Hematopoietic multipotent progenitor cell treated with erythropoietin and hydrocortisone succinate and interleukin-3 and kit ligand, for 8 days (in vitro differentiated cells): ENCODE measurements around the gene OR51M1.
A peak's percentile ranks its signal among the peaks of the same experiment; 100 is the strongest.
"Not testable (repeated sequence)": the region's sequence is repeated elsewhere in the genome, so short reads cannot be mapped to it uniquely, and the experiment has no call there.

Experiments used
- DNase-seq: peaks from one replicate; pipeline ENCODE4 v3.0.0-alpha.2; 2015

OR51M1 gene, protein sequence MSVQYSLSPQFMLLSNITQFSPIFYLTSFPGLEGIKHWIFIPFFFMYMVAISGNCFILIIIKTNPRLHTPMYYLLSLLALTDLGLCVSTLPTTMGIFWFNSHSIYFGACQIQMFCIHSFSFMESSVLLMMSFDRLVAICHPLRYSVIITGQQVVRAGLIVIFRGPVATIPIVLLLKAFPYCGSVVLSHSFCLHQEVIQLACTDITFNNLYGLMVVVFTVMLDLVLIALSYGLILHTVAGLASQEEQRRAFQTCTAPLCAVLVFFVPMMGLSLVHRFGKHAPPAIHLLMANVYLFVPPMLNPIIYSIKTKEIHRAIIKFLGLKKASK

DNA sequence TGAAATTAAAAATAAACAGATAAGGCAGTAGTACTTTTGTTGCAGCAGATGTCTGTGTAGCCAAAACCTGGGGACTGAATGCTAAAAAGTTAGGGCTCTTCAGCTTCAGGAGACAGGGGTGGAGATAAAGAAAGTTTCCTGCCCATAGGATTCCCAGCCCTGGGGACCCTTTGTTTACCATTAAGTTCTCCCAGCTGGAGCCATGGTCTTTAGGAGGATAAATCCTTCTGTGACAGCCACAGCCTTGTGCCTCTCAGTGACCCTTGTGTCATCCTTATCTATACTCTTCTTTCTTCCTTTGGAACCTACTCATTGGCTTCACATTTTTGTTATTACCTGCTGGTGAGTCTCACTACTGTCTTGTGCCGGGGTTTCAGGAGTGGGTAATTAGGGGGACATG, at the start of gene OR51M1:
Gene OR51M1 (plus strand): TSS at position 237 of the 400 bp plus-strand sequence. CDS start 5,587 bp downstream, outside the sequence.
- DNase-seq, result no peak

- peak; percentile 84 for DNase-seq
These were observed 48.4 kb upstream of the OR51M1 start for GRCh38 chr11:5335170-5335569.

DNA sequence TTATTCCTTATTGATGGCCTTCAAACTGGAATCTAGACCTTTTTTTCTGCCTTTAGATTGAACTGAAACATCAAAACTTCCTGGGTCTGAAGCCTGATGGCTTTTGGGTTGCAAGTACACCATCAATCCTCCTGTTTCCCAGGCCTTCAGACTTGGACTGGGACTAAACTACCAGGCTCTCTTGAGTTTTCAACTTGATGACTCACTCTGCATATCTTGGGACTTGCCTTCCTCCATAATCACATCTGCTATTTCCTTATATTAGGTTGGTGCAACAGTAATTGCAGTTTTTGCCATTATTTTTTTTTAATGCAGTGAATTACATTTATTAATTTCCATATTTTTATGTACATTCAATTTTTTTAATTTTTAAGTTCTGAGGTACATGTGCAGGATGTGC, 47.3 kb upstream of the OR51M1 start:
- DNase-seq, result no peak

DNA sequence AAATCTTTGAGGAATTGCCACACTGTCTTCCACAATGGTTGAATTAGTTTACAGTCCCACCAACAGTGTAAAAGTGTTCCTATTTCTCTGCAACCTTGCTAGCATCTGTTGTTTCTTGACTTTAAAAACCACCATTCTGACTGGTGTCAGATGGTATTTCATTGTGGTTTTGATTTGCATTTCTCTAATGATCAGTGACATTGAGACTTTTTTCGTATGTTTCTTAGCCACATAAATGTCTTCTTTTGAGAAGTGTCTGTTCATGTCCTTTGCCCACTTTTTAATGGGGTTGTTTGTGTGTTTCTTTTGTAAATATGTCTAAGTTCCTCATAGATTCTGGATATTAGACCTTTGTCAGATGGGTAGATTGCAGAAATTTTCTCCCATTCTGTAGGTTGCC, 46.4 kb upstream of the OR51M1 start:
- DNase-seq, result not testable (repeated sequence)

DNA sequence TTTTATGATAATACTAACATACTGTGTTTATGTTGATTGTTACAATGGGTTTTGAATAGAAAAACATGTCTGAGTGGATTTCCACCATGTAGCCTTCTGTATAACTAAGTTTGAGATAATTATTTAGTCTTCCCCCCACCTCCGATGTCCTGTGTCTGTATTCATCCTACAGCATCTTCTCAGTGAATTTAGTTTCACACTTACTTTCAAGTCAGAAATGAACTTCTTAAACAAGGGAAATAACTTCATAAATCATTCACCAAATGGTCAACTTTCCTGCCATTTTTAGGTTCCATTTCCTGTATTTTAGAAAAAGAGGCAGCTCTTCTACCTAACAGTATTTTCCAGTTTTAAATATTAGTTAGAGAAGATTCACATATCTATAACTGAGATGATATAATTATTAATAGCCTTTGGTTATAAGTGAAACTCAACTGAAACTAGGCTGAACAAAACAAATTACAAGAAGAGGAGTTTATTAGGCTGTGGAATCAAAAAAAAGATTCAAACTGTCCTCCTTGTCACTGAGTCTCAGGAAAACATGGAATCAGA, 43.8 kb upstream of the OR51M1 start:
- no peak for DNase-seq

DNA sequence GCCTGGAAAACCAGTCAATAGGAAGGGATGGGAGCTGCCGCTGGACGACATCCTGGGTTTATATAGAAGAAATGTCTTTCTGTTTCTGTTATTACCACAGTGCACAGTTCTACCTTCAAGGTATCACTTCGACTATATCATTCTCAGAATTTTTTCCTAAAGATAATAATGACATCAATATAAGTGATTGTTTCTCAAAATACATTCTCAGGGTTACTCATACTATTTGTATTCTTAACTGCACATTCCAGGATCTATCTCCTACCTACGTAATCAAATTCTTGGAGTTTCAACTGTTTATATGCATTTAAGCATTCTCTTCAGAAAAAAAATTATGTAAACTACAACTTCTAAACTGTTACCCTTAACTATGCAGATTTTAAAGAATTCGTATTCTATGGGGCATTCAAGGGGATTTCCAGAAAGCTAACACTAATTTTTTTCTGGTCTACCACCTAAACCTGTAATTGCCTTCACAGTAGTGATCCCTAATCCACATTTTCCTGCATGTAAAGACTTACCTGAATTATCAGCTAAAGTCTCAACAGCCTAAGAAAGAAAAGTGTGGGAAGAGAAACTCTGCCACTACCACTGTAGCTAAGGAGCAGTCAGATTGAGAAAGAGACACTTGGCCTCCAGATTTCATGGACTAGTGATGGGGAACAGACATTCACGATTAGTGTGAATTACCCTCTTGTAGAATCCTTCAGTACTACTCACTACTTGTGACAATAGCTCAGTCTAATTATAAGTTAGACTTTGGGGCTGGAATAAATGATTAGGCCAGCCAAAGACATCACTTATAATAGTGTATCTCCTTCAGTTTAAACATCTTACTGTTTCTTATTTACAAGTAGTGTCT, 39.9 kb upstream of the OR51M1 start, which contains the start of gene OR51B5:
Gene OR51B5 (minus strand): TSS at position 51 of the 862 bp plus-strand sequence. CDS start 0 bp downstream, at position 51.
- no peak for DNase-seq

DNA sequence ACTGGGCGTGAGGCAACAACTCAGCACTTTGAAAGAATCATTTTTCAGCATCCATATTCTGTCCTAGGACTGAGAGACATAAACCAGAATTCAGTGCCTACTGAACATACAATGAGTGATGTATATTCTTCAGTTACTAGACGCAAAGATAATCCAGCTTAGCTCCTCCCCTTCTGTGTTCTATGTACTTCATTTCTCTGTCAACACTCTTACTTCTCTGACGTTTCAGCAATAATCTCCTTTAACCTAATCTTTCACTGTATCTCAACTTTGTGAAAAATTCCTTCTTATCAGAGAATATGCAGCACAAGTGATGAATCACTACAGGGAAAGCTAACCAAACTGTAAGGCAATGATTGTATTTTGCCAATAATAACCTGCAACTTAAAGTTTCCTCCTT, 37.8 kb upstream of the OR51M1 start:
- no peak for DNase-seq

GRCh38 chr11:5348551-5349194, 34.9 kb upstream of the OR51M1 start:
- peak; percentile 82 for DNase-seq

GRCh38 chr11:5349550-5349949, 34.1 kb upstream of the OR51M1 start:
- no peak for DNase-seq

DNA sequence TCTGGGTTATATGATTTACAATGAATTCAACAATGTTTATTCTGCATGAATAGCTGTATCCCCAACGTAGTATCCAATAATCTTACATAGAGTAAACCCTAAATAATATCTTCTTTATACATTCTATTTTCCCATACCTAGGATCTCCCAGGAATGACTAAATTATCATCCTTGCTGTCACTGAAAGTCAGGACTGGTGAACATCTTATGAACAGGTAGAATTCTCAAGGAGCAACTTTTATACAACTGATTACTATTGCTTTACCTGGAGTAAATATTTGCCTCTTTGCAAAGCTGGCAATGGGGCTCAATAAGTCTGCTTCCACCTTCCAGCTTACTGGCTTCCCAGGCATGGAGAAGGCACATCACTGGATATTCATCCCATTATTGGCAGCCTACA, 32.4 kb upstream of the OR51M1 start, which contains the start of gene OR51B6:
Gene OR51B6 (plus strand): TSS at position 301 of the 400 bp plus-strand sequence. CDS start 0 bp downstream, at position 301.
- DNase-seq, result no peak

DNA sequence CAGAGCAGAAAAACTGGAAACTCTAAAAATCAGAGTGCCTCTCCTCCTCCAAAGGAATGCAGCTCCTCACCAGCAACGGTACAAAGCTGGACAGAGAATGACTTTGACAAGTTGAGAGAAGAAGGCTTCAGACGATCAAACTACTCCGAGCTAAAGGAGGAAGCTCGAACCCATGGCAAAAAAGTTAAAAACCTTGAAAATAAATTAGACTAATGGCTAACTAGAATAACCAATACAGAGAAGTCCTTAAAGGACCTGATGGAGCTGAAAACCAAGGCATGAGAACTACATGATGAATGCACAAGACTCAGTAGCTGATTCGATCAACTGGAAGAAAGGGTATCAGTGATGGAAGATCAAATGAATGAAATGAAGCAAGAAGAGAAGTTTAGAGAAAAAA, 27.6 kb upstream of the OR51M1 start:
- not testable (repeated sequence) for DNase-seq

DNA sequence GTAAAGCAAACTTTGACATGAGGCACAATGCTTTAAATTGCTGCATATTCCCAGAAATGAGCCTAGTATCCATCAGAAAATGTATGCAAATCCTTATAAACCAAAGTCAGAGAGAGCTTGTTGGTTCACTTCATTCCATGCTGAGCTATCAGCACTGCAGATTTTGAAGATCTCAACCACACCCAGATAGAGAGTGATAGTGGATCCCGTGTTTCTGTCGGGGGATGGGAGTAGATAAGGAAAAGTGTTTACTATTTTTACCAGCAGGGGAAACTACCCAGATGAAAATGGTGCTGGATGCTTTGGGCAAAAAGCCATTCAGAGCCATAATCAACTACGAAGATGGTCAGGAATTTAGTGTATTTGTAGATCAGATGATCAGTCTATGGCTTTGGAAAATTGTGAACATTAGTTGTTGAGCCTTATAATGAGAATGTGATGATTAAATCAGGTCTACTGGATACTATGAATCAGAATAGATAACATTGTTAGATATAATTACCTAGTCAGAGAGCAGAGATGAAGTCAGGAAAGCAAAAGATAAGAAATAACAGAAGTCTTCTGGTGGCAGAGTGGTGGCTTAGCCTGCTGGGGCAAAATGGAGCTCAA, 21.5 kb upstream of the OR51M1 start:
- DNase-seq, result no peak

- DNase-seq, result no peak
These were observed 19.9 kb upstream of the OR51M1 start for GRCh38 chr11:5363679-5364078.

DNA sequence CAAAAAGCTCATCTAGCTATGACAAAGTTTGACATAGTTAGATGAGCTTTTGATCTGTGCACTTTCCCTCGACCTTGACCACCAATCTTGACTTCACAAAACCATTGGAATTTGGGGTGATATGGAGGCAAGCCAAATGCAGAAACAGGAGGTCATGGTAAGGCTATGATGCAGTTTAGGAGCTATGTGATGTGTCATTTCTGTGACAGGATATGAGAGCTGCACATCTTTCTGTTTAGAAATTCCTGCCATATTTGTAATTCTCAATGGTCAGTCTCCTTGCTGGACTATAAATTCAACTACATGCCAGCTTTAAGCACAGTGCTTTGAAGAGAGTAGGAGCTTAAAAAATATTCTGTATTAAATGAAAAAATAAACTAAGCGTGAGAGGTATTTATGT, 19.4 kb upstream of the OR51M1 start:
- DNase-seq, result no peak

- not testable (repeated sequence) for DNase-seq
These were observed 17.2 kb upstream of the OR51M1 start for GRCh38 chr11:5366365-5366764.

GRCh38 chr11:5366856-5367255, 16.8 kb upstream of the OR51M1 start:
- no peak for DNase-seq

DNA sequence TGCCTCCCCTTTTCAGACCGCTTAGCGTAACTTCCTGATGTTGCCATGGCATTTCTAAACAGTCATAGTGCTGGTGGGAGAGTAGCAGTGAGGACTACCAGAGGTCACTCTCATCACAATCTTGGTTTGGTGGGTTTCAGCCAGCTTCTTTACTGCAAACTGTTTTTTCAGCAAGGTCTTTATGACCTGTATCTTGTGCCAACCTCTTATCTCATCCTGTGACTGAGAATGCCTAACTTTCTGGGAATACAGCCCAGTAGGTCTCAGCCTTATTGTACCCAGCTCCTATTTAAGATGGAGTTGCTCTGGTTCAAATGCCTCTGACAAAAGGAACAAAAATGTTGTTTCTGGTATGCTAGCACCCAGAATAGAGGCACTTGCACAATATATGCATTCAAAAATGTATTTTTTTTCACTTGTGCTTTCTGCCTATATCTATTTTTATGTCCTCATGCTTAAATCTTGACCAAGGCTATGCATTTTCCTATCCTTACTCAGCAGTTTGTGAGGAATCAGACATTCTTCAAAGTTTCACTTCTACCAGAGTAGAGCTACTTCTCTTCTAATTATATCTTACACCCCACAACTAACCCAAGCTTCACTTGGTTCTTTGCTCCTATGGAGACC, 16.1 kb upstream of the OR51M1 start:
- DNase-seq, result no peak

- DNase-seq, result no peak
These were observed 15.0 kb upstream of the OR51M1 start for GRCh38 chr11:5368502-5369043.

- peak; percentile 87 for DNase-seq
These were observed 13.8 kb upstream of the OR51M1 start for GRCh38 chr11:5369789-5370188.

DNA sequence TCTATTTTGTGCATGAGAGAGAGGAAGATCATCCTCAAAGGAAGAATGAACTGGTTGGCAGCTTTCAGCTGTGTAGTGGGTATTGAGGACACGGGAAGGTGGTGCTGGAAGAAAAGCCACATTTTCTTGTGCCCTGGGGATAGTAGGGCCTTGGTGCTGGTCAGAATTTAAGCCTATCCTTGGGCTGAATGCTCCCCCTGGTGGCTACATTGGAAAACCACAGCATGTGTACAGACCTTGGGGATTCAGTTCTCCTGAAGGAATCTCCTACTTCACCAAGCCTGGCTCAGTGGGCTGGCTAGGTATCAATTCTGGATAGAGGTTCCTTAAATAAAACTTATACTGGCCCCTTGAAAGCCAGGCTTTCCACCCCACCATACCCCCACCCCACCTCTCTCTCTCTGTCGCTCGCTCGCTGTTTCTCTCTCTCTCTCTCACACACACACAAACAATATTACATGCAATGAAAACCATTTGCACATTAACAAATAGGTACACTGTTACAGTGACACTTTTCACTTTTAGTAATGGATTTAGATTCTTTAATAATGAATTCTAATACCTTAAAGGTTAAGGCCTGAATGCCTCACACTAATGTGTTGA, 2.8 kb upstream of the OR51M1 start:
- DNase-seq, result peak; percentile 83

DNA sequence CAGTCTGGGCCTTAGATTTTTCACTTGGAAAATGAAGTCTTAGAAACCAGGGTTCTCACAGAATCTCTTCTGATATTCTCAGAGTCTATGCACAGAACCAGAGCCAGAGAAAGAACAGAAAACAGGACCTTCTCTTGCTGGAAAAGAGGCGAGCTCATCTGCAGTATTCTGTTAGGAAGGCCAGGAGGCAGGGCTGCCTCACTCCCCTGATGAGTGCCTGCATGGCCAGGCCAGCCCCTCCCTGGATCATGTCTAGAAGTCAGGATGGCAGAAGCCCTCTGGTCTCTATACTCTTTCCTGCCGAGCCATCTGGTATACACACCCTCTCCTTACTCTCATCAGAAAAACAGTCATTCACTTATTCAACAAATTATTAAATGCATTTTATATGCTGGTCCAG, 723 bp downstream of the OR51M1 start:
- DNase-seq, result no peak
